ENCODE measurements around the gene HOXA5. TPM values are rescaled to one million over a fixed set of nuclear protein-coding genes. Genes with fewer than 3 reads are reported as not detected.

The HOXA5 gene
- total and polyA plus RNA-seq, 11 donors = 0.07 to 2.8 (median 0.36) TPM; not detected in 7

DNA sequence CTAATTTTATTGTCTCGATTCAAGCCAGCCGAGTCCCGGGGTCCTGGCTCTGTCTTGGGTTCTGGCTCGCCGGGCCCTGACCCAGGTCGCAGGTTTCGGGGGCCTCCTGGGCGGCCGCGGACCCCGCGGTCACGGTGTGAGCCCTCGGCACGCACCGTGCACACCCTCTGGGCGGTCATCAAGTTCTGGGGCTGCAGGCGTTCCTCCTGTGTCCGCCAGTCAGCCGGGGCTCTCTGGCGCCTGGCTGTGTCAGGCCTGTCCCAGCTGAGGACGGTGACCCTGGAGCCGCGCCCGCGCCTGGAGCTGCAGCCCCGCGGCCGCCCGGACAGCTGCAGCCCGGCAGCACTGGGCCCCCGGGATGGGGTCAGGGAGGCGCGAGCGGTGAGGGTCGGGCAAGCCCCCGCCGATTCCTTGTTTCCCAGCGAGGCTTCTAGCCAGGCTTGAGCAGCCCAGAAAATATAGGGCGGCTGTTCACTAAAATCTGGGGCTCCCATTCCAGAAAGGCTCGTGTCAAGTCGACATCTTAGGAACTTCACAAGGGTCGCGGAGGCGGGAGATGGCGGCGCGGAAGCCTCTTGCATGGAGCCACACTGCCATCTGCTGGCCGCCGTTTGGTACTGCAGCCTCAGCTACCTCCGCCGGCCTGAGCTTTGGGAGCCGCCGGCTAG, 17.2 kb upstream of the HOXA5 start:
- intact Hi-C loops (cut with DNase I) = loop anchor here (1.0 to 10.0 kb wide), 14 partner anchors 308 to 1306 kb away; no protein-coding TSS in a partner anchor
- no peak for TF ChIP-seq POLR2A (IDR thresholded peaks at IDR 0.05)
- TF ChIP-seq, protein P1, sequence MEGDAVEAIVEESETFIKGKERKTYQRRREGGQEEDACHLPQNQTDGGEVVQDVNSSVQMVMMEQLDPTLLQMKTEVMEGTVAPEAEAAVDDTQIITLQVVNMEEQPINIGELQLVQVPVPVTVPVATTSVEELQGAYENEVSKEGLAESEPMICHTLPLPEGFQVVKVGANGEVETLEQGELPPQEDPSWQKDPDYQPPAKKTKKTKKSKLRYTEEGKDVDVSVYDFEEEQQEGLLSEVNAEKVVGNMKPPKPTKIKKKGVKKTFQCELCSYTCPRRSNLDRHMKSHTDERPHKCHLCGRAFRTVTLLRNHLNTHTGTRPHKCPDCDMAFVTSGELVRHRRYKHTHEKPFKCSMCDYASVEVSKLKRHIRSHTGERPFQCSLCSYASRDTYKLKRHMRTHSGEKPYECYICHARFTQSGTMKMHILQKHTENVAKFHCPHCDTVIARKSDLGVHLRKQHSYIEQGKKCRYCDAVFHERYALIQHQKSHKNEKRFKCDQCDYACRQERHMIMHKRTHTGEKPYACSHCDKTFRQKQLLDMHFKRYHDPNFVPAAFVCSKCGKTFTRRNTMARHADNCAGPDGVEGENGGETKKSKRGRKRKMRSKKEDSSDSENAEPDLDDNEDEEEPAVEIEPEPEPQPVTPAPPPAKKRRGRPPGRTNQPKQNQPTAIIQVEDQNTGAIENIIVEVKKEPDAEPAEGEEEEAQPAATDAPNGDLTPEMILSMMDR (IDR thresholded peaks at IDR 0.05) = peak; percentile 97 to 100 (median 100)
- peaks cover 0 to 61% (median 19%) of the 10 kb centered on the region in 12 donors for H3K4me1 ChIP-seq
- H3K9me3 ChIP-seq = no peaks in the 10 kb centered on the region
- H3K27me3 ChIP-seq = peaks cover 79 to 100% (median 98%) of the 10 kb centered on the region in 9 donors
- peak overlapping the region; percentile 40 to 67 (median 56) for H3K4me3 ChIP-seq
- 1 to 2% (median 1%) methylated on average over 22 to 54 of the region's 54 CpGs for WGBS, 4 donors
- H3K27ac ChIP-seq = peak overlapping the region in 1 of 12 donors; percentile 71
- ATAC-seq (peak; percentile 35 to 85 (median 82)), DNase-seq (peak; percentile 76 to 92 (median 85))
- H3K36me3 ChIP-seq = no peaks in the 10 kb centered on the region

DNA sequence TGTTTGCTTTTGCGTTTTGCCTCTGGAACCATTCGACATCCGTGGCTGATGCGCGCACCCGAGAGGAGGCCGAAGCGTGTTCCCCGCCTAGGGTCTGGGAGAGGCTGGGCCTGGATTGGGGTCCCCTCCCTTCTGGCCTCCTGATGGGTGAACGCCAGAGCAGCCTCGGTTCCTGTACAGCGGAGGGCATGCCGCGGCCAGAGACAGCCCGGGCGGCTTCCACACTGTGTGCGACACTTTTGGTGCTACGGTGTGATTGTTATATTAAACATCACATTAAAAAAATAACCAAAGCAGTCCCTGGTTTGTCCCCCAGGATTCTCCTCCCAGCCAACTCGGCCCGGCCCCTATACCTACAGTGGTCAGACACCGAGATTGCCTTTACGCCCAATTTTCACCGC, 16.7 kb upstream of the HOXA5 start:
- peak in 2 of 5 donors; percentile 24 to 51 for DNase-seq
- peaks cover 1 to 61% (median 21%) of the 10 kb centered on the region in 12 donors for H3K4me1 ChIP-seq

DNA sequence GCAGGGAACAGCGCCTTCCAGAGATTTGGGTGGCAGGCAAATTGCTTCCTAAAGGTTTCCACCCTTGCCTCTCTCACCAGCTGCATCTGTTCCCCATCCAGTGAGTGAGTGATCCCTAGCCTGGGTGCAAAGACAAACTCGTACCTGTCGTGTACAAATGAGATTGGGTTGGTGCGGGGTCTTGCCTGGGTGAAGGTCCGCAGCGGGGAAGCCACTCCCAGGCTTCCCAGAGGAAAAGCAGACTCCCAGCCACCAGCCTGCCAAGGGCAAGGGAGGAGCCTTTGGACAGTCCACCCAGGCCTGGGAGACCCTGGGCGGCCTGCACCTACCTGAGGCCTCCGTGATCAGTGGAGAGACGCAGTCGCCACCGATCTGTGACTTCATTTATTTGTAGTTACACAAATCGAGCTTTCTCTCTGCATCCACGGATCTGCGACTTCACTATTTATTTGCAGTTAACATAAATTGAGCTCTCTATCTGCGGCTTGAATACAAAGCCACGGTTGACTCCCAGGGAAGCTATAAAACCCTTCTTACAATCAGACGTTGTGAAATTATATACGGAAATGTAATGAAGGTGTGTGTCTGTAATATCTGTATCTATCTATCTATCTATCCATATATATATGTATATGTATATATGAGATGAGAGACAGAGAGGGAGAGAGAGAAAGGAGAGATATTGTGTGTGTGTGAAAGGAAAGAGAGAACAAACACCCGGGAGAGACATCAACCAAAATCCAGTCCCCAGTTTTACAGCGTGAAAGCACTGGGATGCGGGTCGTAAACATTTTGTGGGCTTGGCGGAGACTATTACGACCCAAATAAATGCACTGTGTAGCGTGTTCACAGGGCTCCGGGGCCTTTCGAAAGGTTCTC, 16.0 kb upstream of the HOXA5 start:
- no peaks in the 10 kb centered on the region for H3K9me3 ChIP-seq
- H3K4me3 ChIP-seq = peak overlapping the region in 1 of 12 donors; percentile 67
- 36 to 63% (median 49%) methylated on average over 27 of the region's 27 CpGs for WGBS, 4 donors
- ATAC-seq = no peak
- peak in 1 of 5 donors; percentile 54 for DNase-seq
- H3K27me3 ChIP-seq = peaks cover 79 to 100% (median 98%) of the 10 kb centered on the region in 9 donors
- peaks cover 3 to 61% (median 22%) of the 10 kb centered on the region in 12 donors for H3K4me1 ChIP-seq
- no peak for TF ChIP-seq POLR2A (IDR thresholded peaks at IDR 0.05)
- TF ChIP-seq, protein P1 (IDR thresholded peaks at IDR 0.05) = no peak
- H3K36me3 ChIP-seq = no peaks in the 10 kb centered on the region
- intact Hi-C loops (cut with DNase I) = loop anchor here (2.0 to 10.0 kb wide), 14 partner anchors 307 to 1305 kb away; no protein-coding TSS in a partner anchor
- no peak overlapping the region for H3K27ac ChIP-seq

More for the DNA sequence above, 16.7 kb upstream of the HOXA5 start:
- H3K9me3 ChIP-seq = no peaks in the 10 kb centered on the region
- peaks cover 79 to 100% (median 98%) of the 10 kb centered on the region in 9 donors for H3K27me3 ChIP-seq
- intact Hi-C loops (cut with DNase I) = loop anchor here (2.0 to 10.0 kb wide), 13 partner anchors 308 to 1305 kb away; no protein-coding TSS in a partner anchor
- WGBS, 4 donors = 17 to 37% (median 28%) methylated on average over 17 to 23 of the region's 23 CpGs
- no peaks in the 10 kb centered on the region for H3K36me3 ChIP-seq
- peak in 2 of 4 donors; percentile 11 for ATAC-seq
- no peak overlapping the region for H3K27ac ChIP-seq
- H3K4me3 ChIP-seq = peak overlapping the region; percentile 40 to 67 (median 56)
- no peak for TF ChIP-seq POLR2A (IDR thresholded peaks at IDR 0.05)
- TF ChIP-seq, protein P1 (IDR thresholded peaks at IDR 0.05) = no peak

All from heart left ventricle (tissue), 16 donors.